HG03060 (cell line): Measurements from ENCODE around the gene VEGFD.
"Not testable (repeated sequence)": the region's sequence is repeated elsewhere in the genome, so short reads cannot be mapped to it uniquely, and the experiment has no call there.

Source experiments
- ATAC-seq: cut with Tn5 transposase; IDR thresholded peaks from one replicate; pipeline ENCODE4 v1.9.1; 2021; ENCODE audit warnings: low read depth, moderate number of reproducible peaks; ENCODE audit not compliant: unreplicated experiment

The VEGFD gene

GRCh38 chrX:15314472-15314871 lies 69.7 kb downstream of the VEGFD start:
- ATAC-seq: no peak

DNA sequence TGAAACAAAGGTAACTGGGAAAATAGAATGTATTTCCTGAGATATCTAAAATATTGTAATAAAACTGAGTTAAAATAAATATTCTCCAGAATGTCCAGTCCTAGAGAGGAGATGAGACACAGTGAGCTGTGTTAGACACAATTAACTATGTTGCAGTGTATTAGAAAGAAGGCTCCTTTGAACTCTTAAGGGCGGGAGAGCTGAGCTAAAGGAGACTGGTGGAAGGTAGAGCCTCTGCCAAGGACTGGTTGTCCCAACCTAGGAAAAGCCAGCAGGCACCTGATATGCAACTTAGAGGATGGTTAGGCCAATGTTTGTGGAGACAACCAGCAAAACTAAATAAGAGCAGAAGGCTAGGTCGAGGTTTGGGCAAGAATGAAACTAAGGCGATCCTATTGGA lies 73.1 kb downstream of the VEGFD start:
- ATAC-seq: no peak

DNA sequence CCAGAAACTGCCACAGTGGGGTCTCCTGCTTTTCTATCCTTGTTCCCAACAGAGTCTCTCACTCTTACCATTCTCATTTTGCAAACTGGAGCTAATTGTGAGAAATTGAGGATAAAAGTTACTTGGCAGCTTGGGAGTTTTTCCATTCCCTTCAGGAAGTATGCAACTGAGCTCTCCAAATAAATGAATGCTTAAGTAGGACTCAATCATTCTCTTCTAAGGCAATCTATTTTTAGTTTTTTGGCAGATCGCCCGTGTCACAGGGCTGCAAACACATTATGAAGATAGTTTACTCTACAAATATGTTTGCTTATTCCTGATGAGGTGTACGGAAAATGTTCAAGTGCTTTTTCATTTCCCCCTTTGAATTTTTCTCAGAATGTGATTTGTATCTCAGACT lies 74.1 kb downstream of the VEGFD start:
- no peak for ATAC-seq

GRCh38 chrX:15305899-15306298 lies 78.3 kb downstream of the VEGFD start:
- ATAC-seq: not testable (repeated sequence)

GRCh38 chrX:15301924-15302323 lies 82.3 kb downstream of the VEGFD start:
- ATAC-seq: no peak

GRCh38 chrX:15299941-15300851 lies 84.0 kb downstream of the VEGFD start:
- ATAC-seq: no peak

DNA sequence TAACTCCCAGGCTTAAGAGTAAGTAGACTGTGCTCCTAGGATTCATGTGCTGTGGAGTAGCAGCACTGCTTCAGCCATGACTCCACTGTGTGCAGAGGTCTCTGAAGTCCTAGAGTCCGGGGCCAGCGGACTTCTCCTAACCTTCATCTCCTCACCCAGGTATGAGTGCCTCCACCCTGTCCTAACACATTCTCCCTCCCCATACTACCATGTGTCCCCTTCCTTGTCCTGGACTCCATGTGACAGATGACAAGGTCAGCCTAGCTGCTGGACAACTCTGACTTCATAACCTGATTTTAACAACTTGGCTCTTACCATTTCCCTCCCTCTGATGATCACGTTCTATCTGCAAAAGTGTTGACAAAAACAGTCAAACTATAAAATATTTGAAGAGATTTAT lies 85.4 kb downstream of the VEGFD start:
- ATAC-seq: no peak

GRCh38 chrX:15298201-15298600 lies 86.0 kb downstream of the VEGFD start:
- no peak for ATAC-seq
